HG03103 (cell line): ENCODE measurements around the gene SLC37A4.
A peak's percentile ranks its signal among the peaks of the same experiment; 100 is the strongest.
"Not testable (repeated sequence)": the region's sequence is repeated elsewhere in the genome, so short reads cannot be mapped to it uniquely, and the experiment has no call there.

Source experiments
- ATAC-seq: cut with Tn5 transposase; IDR thresholded peaks from one replicate; pipeline ENCODE4 v1.9.1; 2021; ENCODE audit warnings: low read depth; ENCODE audit not compliant: unreplicated experiment

SLC37A4 gene

GRCh38 chr11:119030329-119031047 is at the start of gene SLC37A4:
SLC37A4 (minus strand) TSS chr11:119030877.
- peak; percentile 74 for ATAC-seq

- ATAC-seq, result no peak
Measured at GRCh38 chr11:119078675-119079420, 48.2 kb upstream of the SLC37A4 start.

- no peak for ATAC-seq
Measured at GRCh38 chr11:119077839-119078238, 47.2 kb upstream of the SLC37A4 start.

GRCh38 chr11:119067371-119068222 is 36.9 kb upstream of the SLC37A4 start, which contains the start of gene VPS11:
VPS11 (plus strand) TSS chr11:119067818; CDS start chr11:119067824, 6 bp downstream.
- peak; percentile 89 for ATAC-seq

- ATAC-seq, result no peak
Measured at GRCh38 chr11:119065369-119065768, 34.7 kb upstream of the SLC37A4 start.

- no peak for ATAC-seq
Measured at GRCh38 chr11:119062779-119063178, 32.1 kb upstream of the SLC37A4 start.

GRCh38 chr11:119061256-119061655 is 30.6 kb upstream of the SLC37A4 start:
- ATAC-seq, result no peak

GRCh38 chr11:119059128-119059527 is 28.5 kb upstream of the SLC37A4 start:
- ATAC-seq, result not testable (repeated sequence)

GRCh38 chr11:119057000-119057769 is 26.5 kb upstream of the SLC37A4 start, which contains the start of gene HYOU1:
HYOU1 (minus strand) TSS chr11:119057205; CDS start chr11:119056160, 1,045 bp downstream.
- ATAC-seq, result peak; percentile 87

- peak; percentile 5 for ATAC-seq
Measured at GRCh38 chr11:119056421-119056999, 25.8 kb upstream of the SLC37A4 start.

GRCh38 chr11:119055901-119056300 is 25.2 kb upstream of the SLC37A4 start:
- ATAC-seq, result no peak

- no peak for ATAC-seq
Measured at GRCh38 chr11:119054418-119054817, 23.7 kb upstream of the SLC37A4 start.

- ATAC-seq, result no peak
Measured at GRCh38 chr11:119052163-119052814, 21.6 kb upstream of the SLC37A4 start.

- ATAC-seq, result no peak
Measured at GRCh38 chr11:119051440-119052162, 20.9 kb upstream of the SLC37A4 start.

GRCh38 chr11:119049081-119049480 is 18.4 kb upstream of the SLC37A4 start:
- ATAC-seq, result no peak

GRCh38 chr11:119048644-119049043 is 18.0 kb upstream of the SLC37A4 start:
- no peak for ATAC-seq

- no peak for ATAC-seq
Measured at GRCh38 chr11:119047205-119047604, 16.5 kb upstream of the SLC37A4 start.

GRCh38 chr11:119046489-119046888 is 15.8 kb upstream of the SLC37A4 start:
- ATAC-seq, result no peak
